K562 (cell line): Measurements from ENCODE around the gene TMEM59. TPM values are rescaled to one million over a fixed set of nuclear protein-coding genes. Genes with fewer than 3 reads are reported as not detected.

Source experiments
- BRD4 ChIP-seq: fragments of 200-600 bp; sonication (generic); IDR thresholded peaks from 2 replicates; pipeline ENCODE4 v1.6.1; 2017; ENCODE audit warnings: inconsistent platforms
- CBX3 ChIP-seq, 2 experiments: IDR thresholded peaks; 1 replicate in 1 of 2; 2 replicates in 1 of 2; pipeline ENCODE4 v1.6.1; 2012; ENCODE audit warnings: inconsistent platforms in 2 of 2, low read length in 2 of 2, borderline replicate concordance in 1 of 2, control low read depth in 1 of 2
- CREBBP ChIP-seq: IDR thresholded peaks from one replicate; pipeline ENCODE4 v1.6.1; 2012; ENCODE audit warnings: low read depth, mild to moderate bottlenecking, control low read depth, inconsistent platforms, low read length
- CTCF ChIP-seq, 3 experiments: IDR thresholded peaks in 2 of 3; conservative IDR thresholded peaks in 1 of 3; 2 replicates each; pipeline ENCODE4 v1.5.1; 2011 to 2012; ENCODE audit warnings: low read length in 3 of 3, mild to moderate bottlenecking in 3 of 3, control low read depth in 2 of 3, improper control_type of control experiment in 1 of 3, inconsistent platforms in 1 of 3, low read depth in 1 of 3, mixed read lengths in 1 of 3, moderate library complexity in 1 of 3; ENCODE audit not compliant: insufficient read depth in 2 of 3
- FOXA3 ChIP-seq, 2 experiments: fragments of 450-650 bp in 1 of 2; sonication (generic) in 1 of 2; formaldehyde crosslinking; IDR thresholded peaks in 1 of 2; conservative IDR thresholded peaks in 1 of 2; 2 replicates each; pipeline versions ENCODE4 v1.4.0 to v1.8.0; 2020 to 2022; ENCODE audit warnings: mild to moderate bottlenecking in 2 of 2, missing genetic modification reagents in 1 of 2
- FOXJ2 ChIP-seq: fragments of 200-800 bp; sonication (Bioruptor generic); IDR thresholded peaks from 2 replicates; pipeline ENCODE4 v1.6.1; 2016; ENCODE audit warnings: missing genetic modification characterization, missing compliant biosample characterization
- GTF3C2 ChIP-seq: IDR thresholded peaks from 3 replicates; pipeline ENCODE4 v1.6.1; 2011; ENCODE audit warnings: borderline replicate concordance, mild to moderate bottlenecking, moderate library complexity; ENCODE audit not compliant: insufficient read length; ENCODE audit errors: extremely low read depth
- KAT7 ChIP-seq: sonication (generic); formaldehyde crosslinking; IDR thresholded peaks from 2 replicates; pipeline ENCODE4 v1.8.0; 2022; ENCODE audit warnings: missing genetic modification reagents, mild to moderate bottlenecking, borderline replicate concordance
- KLF6 ChIP-seq: fragments of 250-450 bp; sonication (Bioruptor Pico); IDR thresholded peaks from 2 replicates; pipeline ENCODE4 v1.4.0; 2020; ENCODE audit warnings: mild to moderate bottlenecking, moderate library complexity, borderline replicate concordance
- MXI1 ChIP-seq: IDR thresholded peaks from 2 replicates; pipeline ENCODE4 v1.6.1; 2011; ENCODE audit warnings: low read depth, mild to moderate bottlenecking, improper control_type of control experiment, low read length
- NFYB ChIP-seq: IDR thresholded peaks from 2 replicates; pipeline ENCODE4 v1.6.1; 2011; ENCODE audit warnings: mild to moderate bottlenecking, moderate library complexity; ENCODE audit not compliant: insufficient read length; ENCODE audit errors: extremely low read depth
- RCOR1 ChIP-seq, 2 experiments: IDR thresholded peaks; 2 replicates each; pipeline ENCODE4 v1.6.1; 2012; ENCODE audit warnings: low read depth in 2 of 2, low read length in 2 of 2, borderline replicate concordance in 1 of 2, improper control_type of control experiment in 1 of 2
- SMC3 ChIP-seq: conservative IDR thresholded peaks from 2 replicates; pipeline ENCODE4 v1.6.1; 2011; ENCODE audit warnings: low read depth, low read length, improper control_type of control experiment; ENCODE audit not compliant: insufficient read depth
- TCFL5 ChIP-seq: fragments of 250-450 bp; sonication (Bioruptor Pico); conservative IDR thresholded peaks from 2 replicates; pipeline ENCODE4 v1.6.1; 2021; ENCODE audit warnings: mild to moderate bottlenecking, moderate library complexity, matching md5 sums
- TEAD2 ChIP-seq: fragments of 450-650 bp; IDR thresholded peaks from 2 replicates; pipeline ENCODE4 v1.6.1; 2016; ENCODE audit warnings: missing genetic modification characterization, control low read depth, missing compliant biosample characterization
- TOE1 ChIP-seq, 2 experiments: fragments of 450-650 bp in 1 of 2; sonication (generic) in 1 of 2; formaldehyde crosslinking in 1 of 2; IDR thresholded peaks; 2 replicates each; pipeline versions ENCODE4 v1.7.1 to v1.8.0; 2016 to 2022; ENCODE audit warnings: borderline replicate concordance in 2 of 2, mild to moderate bottlenecking in 2 of 2, antibody characterized with exemption in 1 of 2, inconsistent platforms in 1 of 2, low read depth in 1 of 2, missing genetic modification reagents in 1 of 2, moderate library complexity in 1 of 2
- ZBTB8A ChIP-seq: fragments of 450-650 bp; IDR thresholded peaks from 2 replicates; pipeline ENCODE4 v1.6.1; 2018; ENCODE audit warnings: mild to moderate bottlenecking, moderate library complexity; ENCODE audit not compliant: partially characterized antibody
- ZKSCAN3 ChIP-seq: fragments of 250-450 bp; sonication (Bioruptor Pico); IDR thresholded peaks from 2 replicates; pipeline ENCODE4 v1.4.0; 2020
- ZNF282 ChIP-seq: sonication (generic); formaldehyde crosslinking; IDR thresholded peaks from 2 replicates; pipeline ENCODE4 v1.8.1; 2023; ENCODE audit warnings: missing genetic modification reagents
- ZNF766 ChIP-seq: fragments of 200-800 bp; sonication (Bioruptor generic); conservative IDR thresholded peaks from 2 replicates; pipeline ENCODE4 v1.6.1; 2016; ENCODE audit warnings: missing genetic modification characterization, missing compliant biosample characterization
- ZSCAN29 ChIP-seq: fragments of 450-650 bp; IDR thresholded peaks from 2 replicates; pipeline ENCODE4 v1.6.1; 2017
- polyA plus RNA-seq, 8 experiments: library from polyadenylated mRNA; depleted of rRNA in 4 of 8; stranded (reverse) in 5 of 8; unstranded in 3 of 8; fragments of >200 nt; fragmentation: Nextera tagmentation in 2 of 8; fragmentation: Illumina TruSeq in 1 of 8; extraction: Ambion mirVana in 2 of 8; extraction: Trizol in 1 of 8; gene quantifications; 2 replicates each; pipeline versions ENCODE4 v1.2.1 to v1.2.3, GENCODE V29; 2011 to 2014; ENCODE audit warnings: inconsistent platforms in 1 of 8, missing spikeins in 1 of 8
- total RNA-seq, 7 experiments: library from RNA; depleted of rRNA in 6 of 7; stranded (reverse); fragments of >200 nt in 6 of 7; fragmentation: Illumina TruSeq in 2 of 7; extraction: Trizol in 2 of 7; gene quantifications; 2 replicates each; pipeline versions ENCODE4 v1.2.1 to v1.2.3, GENCODE V29; 2011 to 2021; ENCODE audit warnings: low replicate concordance in 1 of 7

Gene TMEM59
- total and polyA plus RNA-seq, 9 of the 15 experiments (the other 6 are each of a cell fraction or from before 2014, with no cell fraction given) = 93.1 to 316 (median 151) TPM

- TF ChIP-seq KLF6 (CRISPR knock-in tag) (no peak; the same call in 1 of the 2 replicates), ZNF282 (no peak), ZSCAN29 (no peak), TCFL5 (CRISPR knock-in tag) (no peak), BRD4 (no peak), NFYB (no peak), CBX3 (IDR thresholded peaks at IDR 0.05; ENCODE audit: borderline replicate concordance in 1 of 2, low read length in 2 of 2) (peak in 1 of 2 experiments; percentile 58; a peak in 1 of 3 replicates), CREBBP (no peak), KAT7 (CRISPR knock-in tag) (peak; percentile 67; the same call in 1 of the 2 replicates), MXI1 (no peak; the same call in 1 of the 2 replicates), FOXA3 (CRISPR knock-in tag; conservative IDR thresholded peaks at IDR 0.05 in 1 of 2, IDR thresholded peaks at IDR 0.05 in 1 of 2) (no peak), ZNF766 (CRISPR knock-in tag) (peak; percentile 97), GTF3C2 (no peak), TEAD2 (0 out of 2 replicates have a peak, but pooled peaks have one; percentile 40), CTCF (IDR thresholded peaks at IDR 0.05 in 2 of 3, conservative IDR thresholded peaks at IDR 0.05 in 1 of 3; ENCODE audit: insufficient read depth in 2 of 3, low read depth in 1 of 3, low read length in 3 of 3) (no peak), ZKSCAN3 (CRISPR knock-in tag) (no peak), SMC3 (no peak), FOXJ2 (tag) (peak; percentile 74; the same call in 1 of the 2 replicates), TOE1 (IDR thresholded peaks at IDR 0.05; ENCODE audit: borderline replicate concordance) (no peak), TOE1 (CRISPR knock-in tag; IDR thresholded peaks at IDR 0.05; ENCODE audit: borderline replicate concordance, low read depth) (peak; percentile 48; the same call in 1 of the 2 replicates), RCOR1 (IDR thresholded peaks at IDR 0.05; ENCODE audit: borderline replicate concordance in 1 of 2, low read depth in 2 of 2, low read length in 2 of 2) (peak in 1 of 2 experiments; percentile 2; a peak in 1 of 4 replicates), ZBTB8A (no peak)
These were observed at the start of gene TMEM59, which contains the start of gene TCEANC2 (continued) for GRCh38 chr1:54052934-54053744.
